GM21619 (cell line): ENCODE data around the gene UTF1.
"Not testable (repeated sequence)": the region's sequence is repeated elsewhere in the genome, so short reads cannot be mapped to it uniquely, and the experiment has no call there.

Experiments used
- ATAC-seq: cut with Tn5 transposase; IDR thresholded peaks from one replicate; pipeline ENCODE4 v1.9.1; 2021; ENCODE audit not compliant: unreplicated experiment

UTF1 gene

GRCh38 chr10:133226251-133226808 is 3.7 kb upstream of the UTF1 start:
- ATAC-seq, result no peak

GRCh38 chr10:133227256-133227655 is 2.8 kb upstream of the UTF1 start:
- no peak for ATAC-seq

- ATAC-seq, result no peak
Measured at GRCh38 chr10:133229265-133230043, 563 bp upstream of the UTF1 start.

GRCh38 chr10:133230387-133231195 is 574 bp downstream of the UTF1 start:
- no peak for ATAC-seq

- ATAC-seq, result no peak
Measured at GRCh38 chr10:133231244-133231945, 1.4 kb downstream of the UTF1 start.

GRCh38 chr10:133231946-133232574 is 2.0 kb downstream of the UTF1 start:
- no peak for ATAC-seq

- ATAC-seq, result not testable (repeated sequence)
Measured at GRCh38 chr10:133234796-133235195, 4.8 kb downstream of the UTF1 start.

GRCh38 chr10:133235265-133235855 is 5.3 kb downstream of the UTF1 start:
- no peak for ATAC-seq

- no peak for ATAC-seq
Measured at GRCh38 chr10:133235932-133236331, 5.9 kb downstream of the UTF1 start.

GRCh38 chr10:133236401-133237240 is 6.6 kb downstream of the UTF1 start:
- ATAC-seq, result no peak

GRCh38 chr10:133237241-133237587 is 7.2 kb downstream of the UTF1 start:
- no peak for ATAC-seq

GRCh38 chr10:133237588-133238465 is 7.8 kb downstream of the UTF1 start, which contains the start of gene VENTX:
Gene VENTX, plus strand, starts transcription at chr10:133237855. Its CDS starts 60 bp downstream, at chr10:133237915.
- ATAC-seq, result no peak

GRCh38 chr10:133238466-133238804 is 8.4 kb downstream of the UTF1 start:
- no peak for ATAC-seq

- ATAC-seq, result no peak
Measured at GRCh38 chr10:133239990-133240389, 10.0 kb downstream of the UTF1 start.

GRCh38 chr10:133241501-133242205 is 11.6 kb downstream of the UTF1 start:
- ATAC-seq, result peak; percentile 64

GRCh38 chr10:133242611-133243356 is 12.8 kb downstream of the UTF1 start:
- no peak for ATAC-seq

GRCh38 chr10:133243593-133243992 is 13.6 kb downstream of the UTF1 start:
- ATAC-seq, result no peak
